HG02938 (cell line): ENCODE results near the gene DLX1.
"Not testable (repeated sequence)": the region's sequence is repeated elsewhere in the genome, so short reads cannot be mapped to it uniquely, and the experiment has no call there.

Source experiments
- ATAC-seq: cut with Tn5 transposase; IDR thresholded peaks from one replicate; pipeline ENCODE4 v1.9.1; 2021; ENCODE audit warnings: mild to moderate bottlenecking, moderate library complexity; ENCODE audit not compliant: unreplicated experiment

The DLX1 gene

DNA sequence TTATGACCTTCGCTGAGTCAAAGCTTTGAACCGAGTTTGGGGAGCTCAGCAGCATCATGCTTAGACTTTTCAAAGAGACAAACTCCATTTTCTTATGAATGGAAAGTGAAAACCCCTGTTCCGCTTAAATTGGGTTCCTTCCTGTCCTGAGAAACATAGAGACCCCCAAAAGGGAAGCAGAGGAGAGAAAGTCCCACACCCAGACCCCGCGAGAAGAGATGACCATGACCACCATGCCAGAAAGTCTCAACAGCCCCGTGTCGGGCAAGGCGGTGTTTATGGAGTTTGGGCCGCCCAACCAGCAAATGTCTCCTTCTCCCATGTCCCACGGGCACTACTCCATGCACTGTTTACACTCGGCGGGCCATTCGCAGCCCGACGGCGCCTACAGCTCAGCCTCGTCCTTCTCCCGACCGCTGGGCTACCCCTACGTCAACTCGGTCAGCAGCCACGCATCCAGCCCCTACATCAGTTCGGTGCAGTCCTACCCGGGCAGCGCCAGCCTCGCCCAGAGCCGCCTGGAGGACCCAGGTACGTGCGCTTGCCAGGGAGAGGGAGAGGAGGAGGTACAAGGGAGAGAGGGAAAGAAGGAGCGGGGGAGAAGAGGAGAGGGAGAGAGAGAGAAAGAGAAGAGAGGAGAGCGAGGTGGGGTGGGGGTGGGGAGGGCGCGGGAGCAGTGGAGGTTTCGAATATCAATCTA lies at the start of gene DLX1:
TSS of gene DLX1 (plus strand) at position 48 of the 700 bp plus-strand sequence. CDS start at position 219, 171 bp downstream.
- ATAC-seq = no peak

DNA sequence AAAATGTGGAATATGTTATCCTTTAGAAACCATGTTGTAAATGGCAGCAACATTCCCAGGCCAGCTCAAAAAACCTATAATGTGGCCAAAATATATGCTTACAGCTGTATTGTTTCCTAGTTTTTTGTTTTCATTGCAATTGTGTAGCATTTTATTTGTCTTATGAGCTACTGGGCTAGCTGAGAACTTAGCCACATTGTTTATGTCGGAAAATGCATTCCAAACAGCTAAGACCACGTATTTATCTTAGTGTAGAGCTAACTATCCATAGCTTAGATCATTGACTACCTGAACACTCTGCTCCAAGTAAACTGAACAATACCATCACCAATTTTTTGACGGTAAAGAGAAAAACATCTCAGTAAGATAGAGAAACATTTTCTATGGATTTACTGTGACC lies 47.2 kb upstream of the DLX1 start:
- ATAC-seq = no peak

- ATAC-seq = no peak
Measured at GRCh38 chr2:172038604-172039003, 46.7 kb upstream of the DLX1 start.

GRCh38 chr2:172039011-172039704 lies 46.1 kb upstream of the DLX1 start:
- no peak for ATAC-seq

DNA sequence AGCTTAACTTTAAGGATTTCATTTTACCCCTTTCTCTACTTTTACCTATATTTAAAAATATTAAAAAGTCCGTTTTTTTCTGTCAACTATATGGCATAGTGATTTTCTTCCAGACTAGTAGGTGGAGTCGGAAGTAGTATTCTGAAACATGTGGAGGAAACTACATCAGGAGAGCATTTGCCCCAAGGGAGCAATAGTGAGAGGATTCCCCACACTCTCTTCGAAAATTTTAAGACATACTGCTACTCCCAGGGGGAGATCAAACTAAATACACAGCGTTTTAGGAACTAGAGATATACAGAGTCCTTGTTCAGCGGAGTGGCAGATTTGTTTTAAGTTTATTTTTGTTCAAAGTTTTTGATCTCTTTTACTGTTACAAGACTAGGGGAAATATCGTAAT lies 45.0 kb upstream of the DLX1 start:
- no peak for ATAC-seq

DNA sequence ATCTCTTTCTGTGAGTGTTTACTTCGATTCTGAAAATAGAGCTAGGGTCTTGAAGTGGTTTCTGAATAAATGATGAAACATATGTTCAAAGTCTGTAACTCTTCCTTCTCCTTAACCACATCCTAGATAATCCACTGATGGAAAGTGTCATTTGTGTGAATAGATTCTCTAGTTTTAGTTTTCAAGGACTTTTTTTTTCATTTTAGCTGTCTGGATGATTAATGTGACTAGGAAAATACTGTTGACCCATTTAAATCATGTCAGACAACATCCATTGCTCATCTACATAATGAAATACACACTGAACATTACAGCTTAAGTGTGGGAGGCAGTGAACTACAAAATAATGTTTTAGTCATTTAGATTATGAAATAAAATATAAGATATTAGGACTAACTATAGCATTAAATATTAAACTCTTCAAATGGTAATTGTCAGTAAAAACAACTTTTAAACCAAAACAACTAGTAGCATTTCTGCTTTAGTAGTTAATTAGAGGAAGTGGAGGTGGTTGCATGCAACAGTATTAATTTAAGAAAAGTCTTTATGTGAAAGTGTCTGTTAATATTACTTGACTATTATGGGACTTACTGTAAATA lies 39.1 kb upstream of the DLX1 start:
- no peak for ATAC-seq

DNA sequence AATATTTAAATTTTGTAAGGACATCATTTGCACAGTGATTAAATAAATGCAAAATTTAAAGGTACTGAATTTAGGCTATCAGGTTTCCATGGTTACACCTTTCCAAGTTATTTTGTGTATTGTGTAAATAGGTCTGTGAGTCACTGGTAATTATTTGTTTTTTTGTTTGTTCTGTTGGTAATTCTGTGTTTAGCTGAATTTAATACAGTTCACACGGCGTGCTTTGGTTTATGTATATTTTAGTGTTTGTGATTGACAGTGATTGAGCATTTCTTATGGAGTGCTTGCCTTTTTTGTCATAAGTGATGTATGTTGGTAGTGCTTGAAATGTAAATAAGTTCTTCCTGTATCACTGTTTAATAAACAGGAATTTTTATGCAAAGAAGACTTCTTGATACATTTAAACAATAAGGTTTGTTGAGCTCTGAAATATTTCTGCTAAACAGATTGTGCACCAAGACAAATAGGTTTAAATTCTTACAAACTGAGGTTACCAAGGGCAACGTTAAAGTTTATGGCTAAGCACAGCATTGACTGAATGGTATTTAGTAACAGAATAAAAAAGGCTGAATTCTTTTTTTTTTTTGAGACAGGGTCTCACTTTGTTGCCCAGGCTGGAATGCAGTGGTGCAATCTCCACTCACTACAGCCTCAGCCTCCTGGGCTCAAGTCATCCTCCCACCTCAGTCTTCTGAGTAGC lies 38.3 kb upstream of the DLX1 start:
- ATAC-seq = no peak

DNA sequence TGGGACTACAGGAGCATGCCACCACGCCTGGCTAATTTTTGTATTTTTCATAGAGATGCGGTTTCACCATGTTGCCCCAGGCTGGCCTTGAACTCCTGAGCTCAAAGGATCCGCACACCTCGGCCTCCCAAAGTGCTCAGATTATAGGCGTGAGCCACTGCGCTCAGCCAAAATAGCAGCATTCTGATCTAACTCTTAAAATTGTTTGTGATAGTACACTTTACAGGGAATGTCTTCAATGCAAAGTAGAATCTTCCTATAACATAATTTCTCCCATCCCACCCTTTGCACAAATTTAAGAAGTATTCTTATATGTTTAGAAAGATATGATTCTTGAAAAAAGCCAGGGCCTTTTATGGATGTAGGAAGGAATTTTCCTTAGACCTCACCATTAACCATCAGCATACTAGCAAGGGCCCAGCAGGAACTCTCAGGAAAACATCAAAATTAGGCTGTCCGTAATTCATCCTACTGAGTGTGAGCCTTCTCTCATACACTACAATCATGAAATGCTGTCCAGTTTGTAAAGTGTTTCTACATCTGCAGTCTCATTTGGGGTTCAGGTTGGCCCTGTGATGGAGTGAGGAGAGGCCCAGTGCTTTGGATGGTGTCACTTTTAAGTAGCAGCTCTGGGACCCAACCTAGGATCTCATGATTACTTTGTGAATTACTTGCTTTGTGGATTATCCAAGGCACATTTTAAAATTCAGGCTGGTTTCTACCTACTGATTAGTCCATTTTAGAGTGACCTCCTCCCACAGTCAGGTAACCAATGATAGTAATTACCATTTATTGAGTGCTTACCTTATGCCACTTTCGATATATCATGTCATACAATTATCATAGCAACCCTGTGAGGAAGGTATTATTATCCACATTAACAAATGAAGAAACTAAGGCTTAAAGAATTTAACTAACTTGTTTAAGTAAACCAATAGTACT lies 37.5 kb upstream of the DLX1 start:
- ATAC-seq = no peak

- no peak for ATAC-seq
Measured at GRCh38 chr2:172048508-172049503, 36.5 kb upstream of the DLX1 start.

DNA sequence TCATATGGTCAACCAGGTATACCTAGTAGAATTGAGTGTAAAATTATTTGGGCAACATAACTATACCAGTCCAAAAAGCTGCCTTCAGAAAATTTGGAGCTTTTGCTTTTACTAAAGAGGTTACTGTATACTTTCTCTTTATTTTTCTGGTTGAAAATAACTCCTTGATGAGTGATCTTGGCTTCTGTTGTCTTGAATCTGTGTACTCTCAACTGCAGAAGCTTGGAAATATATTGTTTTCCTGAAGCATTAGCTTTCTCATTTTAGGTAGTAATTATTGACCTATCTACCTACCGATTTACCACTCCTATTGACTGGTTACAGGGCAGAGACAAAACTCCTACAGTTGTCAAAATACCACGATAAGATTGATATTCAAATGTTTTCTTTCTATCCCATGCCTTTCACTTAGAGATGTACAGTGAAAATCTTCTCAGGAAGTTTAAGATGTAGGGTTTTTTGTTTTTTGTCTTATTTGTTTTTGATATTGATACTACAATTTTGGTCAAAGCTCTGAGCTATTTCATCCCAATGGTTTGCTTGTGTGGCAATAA lies 35.7 kb upstream of the DLX1 start:
- no peak for ATAC-seq

DNA sequence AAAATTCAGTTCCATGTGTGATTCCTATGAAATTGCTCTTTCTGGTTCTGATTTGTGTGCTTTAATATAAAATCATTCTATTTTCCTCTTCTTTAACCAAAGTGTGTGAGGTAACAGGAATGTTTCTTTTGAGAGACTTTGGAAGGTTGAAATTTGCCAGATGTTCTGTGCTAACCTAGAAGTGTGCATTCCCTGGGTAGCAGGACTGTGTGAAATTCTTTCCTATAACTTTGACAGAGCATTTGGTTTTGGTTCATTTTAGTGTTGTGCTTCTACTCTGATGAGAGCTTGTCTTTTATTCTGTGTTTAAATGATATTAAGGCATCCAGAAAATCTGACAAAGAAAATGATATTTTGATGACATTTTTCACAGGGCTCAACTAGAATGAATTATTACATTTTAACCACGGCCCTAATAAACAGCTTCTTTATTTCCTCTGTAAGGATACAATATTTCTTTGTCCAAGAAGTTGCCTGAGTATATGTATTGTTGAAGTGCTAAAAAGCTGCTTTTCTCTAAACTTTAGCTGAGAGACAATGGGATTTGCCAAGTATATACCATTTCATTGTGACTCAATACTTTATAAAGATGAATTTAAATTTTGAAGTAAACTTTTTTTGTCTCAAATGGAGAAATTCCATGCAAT lies 34.7 kb upstream of the DLX1 start:
- ATAC-seq = no peak

DNA sequence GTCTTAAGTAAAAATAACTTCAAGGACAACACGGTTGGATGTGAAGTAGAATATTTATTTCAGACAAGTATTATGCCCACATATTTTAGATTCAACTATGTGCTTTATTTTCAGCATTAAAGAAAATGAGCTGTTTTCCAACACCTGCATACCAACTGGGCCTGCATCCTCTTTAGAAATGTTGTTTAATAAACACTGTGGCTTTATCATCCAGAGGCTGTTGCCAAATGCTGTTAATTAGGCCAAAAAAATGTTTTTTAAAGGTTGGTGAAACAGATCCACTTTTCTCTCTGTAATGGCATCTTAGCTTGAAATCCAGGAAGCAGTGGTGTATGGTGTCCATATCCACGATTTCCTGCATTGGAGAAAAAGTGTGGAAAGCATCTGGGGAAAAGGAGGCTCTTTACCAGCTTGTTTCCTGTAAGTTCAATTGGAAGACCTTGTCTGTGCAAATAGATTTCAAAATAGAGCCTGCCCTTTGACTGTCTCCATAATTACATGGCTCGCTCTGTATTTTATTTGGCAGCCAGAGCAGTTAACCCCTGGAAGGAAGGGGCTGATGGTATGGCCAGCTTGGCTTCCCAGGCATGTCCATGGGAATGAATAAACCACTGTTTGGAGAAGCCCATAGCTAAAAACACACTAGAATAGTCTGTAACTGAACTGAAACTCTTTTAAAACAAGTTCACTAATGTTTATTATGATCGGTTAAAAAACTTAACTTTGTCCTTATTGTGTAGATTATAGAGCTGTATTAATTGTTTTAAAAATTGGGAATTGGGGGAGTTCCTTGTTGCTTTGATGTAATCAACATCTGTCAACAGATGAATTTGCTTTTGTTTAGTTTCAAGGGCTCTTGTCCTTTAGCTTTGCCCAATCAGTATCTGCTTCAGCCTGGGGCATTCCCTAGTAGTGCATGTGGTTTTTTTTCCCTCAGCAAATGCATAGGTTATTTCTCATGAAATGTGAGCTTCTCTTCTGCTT lies 33.0 kb upstream of the DLX1 start:
- no peak for ATAC-seq

DNA sequence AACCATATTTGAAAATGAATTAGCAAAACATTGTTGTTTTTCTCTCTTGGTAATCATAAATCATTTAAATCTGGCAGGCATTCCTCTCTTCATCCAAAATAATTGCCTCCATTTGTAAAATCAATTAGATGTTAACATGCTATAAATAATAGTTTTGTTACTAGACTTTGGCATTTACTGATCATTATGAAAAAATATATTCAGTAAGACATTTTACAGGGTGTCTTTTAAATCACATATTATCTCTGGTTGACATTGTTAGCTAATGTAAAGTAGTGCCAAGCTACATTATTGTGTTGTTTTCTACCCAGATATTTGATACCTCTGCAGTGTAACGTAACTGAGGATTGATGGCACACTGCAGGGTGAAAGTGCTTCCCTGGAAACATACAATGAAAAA lies 31.8 kb upstream of the DLX1 start:
- no peak for ATAC-seq

DNA sequence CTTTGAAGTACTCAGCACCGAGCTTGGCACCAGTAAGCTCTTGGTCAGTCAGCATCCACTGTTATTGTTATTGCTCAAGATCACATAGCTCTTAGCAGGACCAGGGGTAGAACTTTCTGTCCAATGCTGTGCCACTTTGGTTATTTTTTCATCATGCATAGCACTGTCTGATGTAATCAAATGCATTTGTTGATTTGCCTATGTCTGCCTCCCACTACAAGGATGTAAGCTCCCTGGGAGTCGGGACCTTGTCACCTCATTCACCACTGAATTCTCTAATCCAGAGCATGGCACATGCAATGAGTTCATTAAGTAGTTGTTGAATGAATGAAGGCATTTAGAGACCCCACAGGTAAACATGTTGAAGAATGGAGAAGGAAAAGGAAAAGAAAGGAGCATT lies 29.0 kb upstream of the DLX1 start:
- ATAC-seq = no peak

DNA sequence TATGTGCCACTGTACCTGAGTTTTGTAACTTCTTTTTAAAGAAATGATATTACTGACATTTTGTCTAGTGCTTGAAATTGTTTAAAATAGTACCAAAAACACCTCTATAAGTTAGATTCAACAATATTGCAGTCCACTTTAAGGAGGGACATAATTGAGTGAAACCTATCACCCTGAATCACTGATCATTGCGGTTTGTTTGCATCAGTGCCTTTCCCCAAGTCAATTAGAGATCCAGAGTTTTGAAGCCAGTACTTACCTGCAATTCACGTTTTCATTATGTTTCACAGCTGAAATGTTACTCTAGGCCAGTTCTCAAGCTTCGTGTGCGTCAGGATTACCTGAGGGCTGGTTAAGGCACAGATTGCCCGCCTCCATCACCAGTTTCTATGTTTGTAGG lies 26.6 kb upstream of the DLX1 start:
- ATAC-seq = no peak

- ATAC-seq = not testable (repeated sequence)
Measured at GRCh38 chr2:172060118-172060517, 25.2 kb upstream of the DLX1 start.

DNA sequence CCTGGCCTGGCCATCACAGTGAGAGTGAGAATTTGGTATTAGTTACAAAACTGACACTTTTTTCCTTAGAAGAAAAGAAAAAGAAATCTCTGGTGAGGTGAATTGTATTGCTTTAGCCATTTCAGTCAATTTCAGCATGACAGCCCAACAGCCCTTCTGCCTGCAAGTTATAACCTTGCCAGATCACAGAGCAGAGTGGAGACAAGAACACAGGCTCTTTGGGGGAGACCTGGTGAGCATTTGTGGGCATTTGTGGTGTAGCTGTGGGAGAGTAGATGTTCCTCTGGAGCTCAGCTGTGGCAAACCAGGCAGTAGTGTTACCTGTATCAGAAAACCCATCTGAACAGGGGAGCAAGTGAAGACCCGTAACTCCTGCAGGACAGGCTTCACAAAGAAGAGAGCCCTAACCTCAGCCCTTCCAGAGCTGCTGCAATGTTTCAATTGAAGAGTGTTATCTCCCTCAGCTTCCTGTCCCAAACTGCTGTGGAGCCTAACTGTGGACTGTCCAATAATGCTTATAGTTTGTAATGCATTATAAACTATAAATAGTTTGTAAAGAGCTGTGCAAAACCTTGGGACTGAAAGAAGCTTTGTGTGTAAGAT lies 22.8 kb upstream of the DLX1 start:
- no peak for ATAC-seq
